Mesendoderm (in vitro differentiated cells): Measurements from ENCODE around the gene TENM4.

Experiments used
- DNase-seq: peaks from one replicate; pipeline ENCODE4 v3.0.0; 2013
- H2AK5ac ChIP-seq: 2 replicates; pipeline ENCODE4 v1.6.1; 2013; ENCODE audit warnings: low read length, inconsistent platforms
- H2BK120ac ChIP-seq: 2 replicates; pipeline ENCODE4 v1.6.1; 2013; ENCODE audit warnings: low read depth, mild to moderate bottlenecking, low read length, moderate library complexity, mixed read lengths
- H2BK15ac ChIP-seq: replicated peaks from 2 replicates; pipeline ENCODE4 v1.6.1; 2013; ENCODE audit warnings: low read depth, mild to moderate bottlenecking, moderate library complexity
- H2BK5ac ChIP-seq: 2 replicates; pipeline ENCODE4 v1.6.1; 2013; ENCODE audit warnings: low read length, inconsistent platforms
- H3K18ac ChIP-seq: 2 replicates; pipeline ENCODE4 v1.6.1; 2013; ENCODE audit warnings: mild to moderate bottlenecking, low read length, mixed read lengths
- H3K23ac ChIP-seq: one replicate; pipeline ENCODE4 v1.6.1; 2013; ENCODE audit warnings: low read length
- H3K27ac ChIP-seq: 2 replicates; pipeline ENCODE4 v1.5.1; 2013; ENCODE audit warnings: low read depth, mild to moderate bottlenecking, inconsistent platforms, low read length, moderate library complexity
- H3K27me3 ChIP-seq: 2 replicates; pipeline ENCODE4 v1.6.1; 2013; ENCODE audit warnings: low read length, control low read depth, mild to moderate bottlenecking, inconsistent platforms; ENCODE audit not compliant: insufficient read depth, poor library complexity
- H3K36me3 ChIP-seq: 2 replicates; pipeline ENCODE4 v1.6.1; 2013; ENCODE audit warnings: low read length, inconsistent platforms; ENCODE audit not compliant: control insufficient read depth, insufficient read depth
- H3K4ac ChIP-seq: one replicate; pipeline ENCODE4 v1.6.1; 2013; ENCODE audit warnings: low read depth, mild to moderate bottlenecking, low read length, moderate library complexity
- H3K4me1 ChIP-seq: 2 replicates; pipeline ENCODE4 v1.6.1; 2013; ENCODE audit warnings: low read depth, low read length, inconsistent platforms; ENCODE audit not compliant: control insufficient read depth
- H3K4me2 ChIP-seq: 2 replicates; pipeline ENCODE4 v1.6.1; 2013; ENCODE audit warnings: low read length
- H3K4me3 ChIP-seq: 2 replicates; pipeline ENCODE4 v1.5.1; 2013; ENCODE audit warnings: mild to moderate bottlenecking, low read length
- H3K56ac ChIP-seq: one replicate; pipeline ENCODE4 v1.6.1; 2013; ENCODE audit warnings: low read length
- H3K79me1 ChIP-seq: 2 replicates; pipeline ENCODE4 v1.6.1; 2013; ENCODE audit warnings: low read length, inconsistent platforms
- H3K79me2 ChIP-seq: 2 replicates; pipeline ENCODE4 v1.6.1; 2013; ENCODE audit warnings: mild to moderate bottlenecking, low read length; ENCODE audit not compliant: control insufficient read depth, insufficient read depth
- H3K9ac ChIP-seq: 2 replicates; pipeline ENCODE4 v1.6.1; 2013; ENCODE audit warnings: low read length, inconsistent platforms
- H4K5ac ChIP-seq: one replicate; pipeline ENCODE4 v1.6.1; 2013; ENCODE audit warnings: low read length
- H4K8ac ChIP-seq: one replicate; pipeline ENCODE4 v1.6.1; 2013; ENCODE audit warnings: low read depth, mild to moderate bottlenecking, control low read depth, low read length, moderate library complexity
- WGBS: extraction: QIAGEN DNeasy Blood & Tissue Kit; methylation state at CpG from one replicate; pipeline ENCODE4 v1.1.7; 2013; ENCODE audit warnings: low lambda C conversion rate, missing lambda C conversion rate; ENCODE audit not compliant: insufficient coverage; ENCODE audit errors: extremely low coverage; 5-methylcytosine and 5-hydroxymethylcytosine counted together

Gene TENM4

DNA sequence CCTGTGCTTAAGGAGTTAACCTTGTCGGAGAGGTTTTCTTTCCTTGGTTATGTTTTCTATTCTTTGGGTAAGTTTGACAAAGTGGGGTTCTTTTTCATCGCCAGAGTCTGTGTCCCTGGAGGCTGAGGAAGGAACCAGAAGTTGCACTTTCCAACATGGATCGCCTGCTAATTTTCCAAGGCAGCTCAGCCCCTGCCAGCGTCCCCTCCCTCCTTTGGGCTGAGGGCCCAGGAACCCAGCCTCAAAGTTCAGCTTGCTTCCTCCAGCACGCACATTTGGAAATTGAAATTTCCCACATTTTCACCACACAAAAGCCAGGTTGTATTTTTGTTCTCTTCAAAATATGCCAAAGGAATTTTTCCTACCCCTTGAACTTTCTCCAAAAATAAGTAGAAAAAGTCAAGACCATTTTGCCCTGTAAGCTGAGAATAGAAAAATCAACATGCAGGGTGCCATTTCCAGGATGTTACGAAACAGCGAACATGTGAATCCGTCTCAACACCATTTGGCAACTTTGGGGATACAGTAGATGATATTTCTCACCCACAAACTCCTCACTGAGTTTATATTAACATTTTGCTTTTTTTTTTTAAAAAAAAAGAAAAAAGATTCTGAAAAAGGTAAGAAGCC is 343.5 kb downstream of the TENM4 start:
- Histone ChIP-seq H3K79me2 (no peaks in the 10 kb centered on the region), H2BK120ac (no peak overlapping the region), H3K4me2 (no peak overlapping the region), H3K56ac (peak overlapping the region; percentile 53), H3K36me3 (no peaks in the 10 kb centered on the region), H2BK15ac (no peak overlapping the region), H4K8ac (no peak overlapping the region), H2AK5ac (no peak overlapping the region), H3K79me1 (peaks cover 6% of the 10 kb centered on the region), H3K9ac (no peak overlapping the region), H2BK5ac (no peak overlapping the region), H3K4me1 (peaks cover 23% of the 10 kb centered on the region), H3K27ac (no peak overlapping the region), H3K23ac (no peak overlapping the region), H3K18ac (no peak overlapping the region), H3K4ac (peak overlapping the region; percentile 65), H3K27me3 (no peaks in the 10 kb centered on the region), H4K5ac (no peak overlapping the region), H3K4me3 (no peak overlapping the region)
- no CpG with 5 or more reads among the region's 8 CpGs for WGBS
- DNase-seq: no peak

DNA sequence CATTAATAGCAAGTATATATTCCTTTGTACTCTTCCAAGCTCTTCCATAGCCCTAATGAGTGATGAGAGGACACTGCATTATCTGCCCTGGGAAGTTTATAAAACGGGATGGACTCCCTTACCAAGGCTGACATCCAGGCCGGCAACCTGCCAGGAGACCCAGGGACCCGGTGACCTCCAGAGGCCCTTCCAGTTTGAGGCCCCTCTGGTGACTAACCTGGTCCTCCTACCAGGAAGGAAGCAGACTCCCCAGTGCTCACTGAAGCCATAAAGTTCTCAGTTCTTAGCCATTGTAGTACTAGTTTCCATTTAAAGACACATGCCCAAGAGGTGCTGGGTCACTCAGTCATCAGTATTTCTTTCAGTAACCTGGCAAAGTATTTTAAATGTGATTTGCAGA is 345.4 kb downstream of the TENM4 start:
- peak overlapping the region; percentile 2 for H3K4ac ChIP-seq
- no CpG with 5 or more reads among the region's 3 CpGs for WGBS
- DNase-seq: no peak

DNA sequence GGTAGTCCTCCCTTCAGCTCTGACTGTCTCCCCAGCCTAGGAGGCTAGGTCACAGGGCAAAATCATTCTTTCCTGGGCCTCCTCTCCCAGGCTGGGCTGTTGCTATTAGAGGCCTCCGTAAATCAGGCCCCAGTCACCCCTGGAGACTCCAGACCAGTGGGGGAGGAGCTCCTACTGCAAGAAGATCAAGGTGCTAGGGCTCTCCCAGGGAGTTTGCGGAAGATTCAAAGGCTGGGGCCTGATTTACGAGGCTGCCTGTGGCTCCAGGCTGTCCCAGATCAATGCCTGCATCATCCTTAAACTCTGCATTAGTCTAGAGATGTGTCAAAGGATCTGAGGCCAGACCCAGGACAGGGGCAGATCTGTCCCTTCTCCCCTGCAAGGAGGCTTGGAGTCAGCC is 346.2 kb downstream of the TENM4 start:
- Histone ChIP-seq H2BK15ac (no peak overlapping the region), H4K8ac (no peak overlapping the region), H3K18ac (peak overlapping the region; percentile 62), H2AK5ac (no peak overlapping the region), H3K79me2 (no peaks in the 10 kb centered on the region), H3K56ac (peak overlapping the region; percentile 52), H3K9ac (no peak overlapping the region), H3K4me3 (no peak overlapping the region), H3K27me3 (no peaks in the 10 kb centered on the region), H3K4ac (peak overlapping the region; percentile 87), H3K23ac (no peak overlapping the region), H2BK120ac (no peak overlapping the region), H3K36me3 (no peaks in the 10 kb centered on the region), H4K5ac (no peak overlapping the region), H3K4me1 (peaks cover 23% of the 10 kb centered on the region), H3K79me1 (peaks cover 6% of the 10 kb centered on the region), H2BK5ac (no peak overlapping the region), H3K4me2 (no peak overlapping the region), H3K27ac (peak overlapping the region; percentile 40)
- DNase-seq: peak; percentile 80
- no CpG with 5 or more reads among the region's 3 CpGs for WGBS

More for the DNA sequence above, 345.4 kb downstream of the TENM4 start:
- H3K9ac ChIP-seq: no peak overlapping the region
- peaks cover 23% of the 10 kb centered on the region for H3K4me1 ChIP-seq
- no peak overlapping the region for H4K5ac ChIP-seq
- no peak overlapping the region for H2BK15ac ChIP-seq
- H3K18ac ChIP-seq: peak overlapping the region; percentile 62
- H3K56ac ChIP-seq: peak overlapping the region; percentile 52
- no peak overlapping the region for H3K4me3 ChIP-seq
- no peaks in the 10 kb centered on the region for H3K36me3 ChIP-seq
- no peak overlapping the region for H2BK120ac ChIP-seq
- no peak overlapping the region for H2BK5ac ChIP-seq
- H3K79me1 ChIP-seq: peaks cover 6% of the 10 kb centered on the region
- no peaks in the 10 kb centered on the region for H3K79me2 ChIP-seq
- H4K8ac ChIP-seq: no peak overlapping the region
- no peak overlapping the region for H2AK5ac ChIP-seq
- H3K23ac ChIP-seq: no peak overlapping the region
- no peak overlapping the region for H3K27ac ChIP-seq
- H3K27me3 ChIP-seq: no peaks in the 10 kb centered on the region
- H3K4me2 ChIP-seq: no peak overlapping the region

DNA sequence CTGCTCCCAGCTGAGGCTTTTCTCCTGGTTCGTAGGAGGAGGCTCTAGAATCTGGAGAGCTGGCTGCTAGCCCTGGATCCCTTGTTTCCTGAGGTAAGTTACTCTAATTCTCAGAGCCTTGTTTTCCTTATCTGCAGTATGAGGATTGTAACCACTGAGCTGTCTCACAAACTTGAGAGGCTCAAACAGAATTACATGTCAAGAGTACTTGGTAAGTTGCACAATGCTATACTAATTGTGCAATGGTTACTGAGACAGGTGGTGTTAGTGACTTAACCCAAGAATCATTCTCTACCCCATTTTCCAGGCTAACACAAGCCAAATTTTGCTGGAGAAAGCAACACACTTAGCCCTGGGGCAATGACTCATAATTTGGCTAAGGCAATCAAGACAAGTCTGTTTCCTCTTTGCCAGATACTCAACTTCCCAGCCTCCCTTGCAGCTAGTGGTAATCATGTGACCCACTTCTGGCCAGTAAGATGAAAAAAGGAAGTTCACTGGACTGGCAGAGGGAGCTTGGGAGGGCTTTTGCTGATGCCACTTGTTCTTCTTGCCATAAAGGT is 348.0 kb downstream of the TENM4 start:
- Histone ChIP-seq H3K36me3 (no peaks in the 10 kb centered on the region), H2AK5ac (no peak overlapping the region), H3K79me2 (no peaks in the 10 kb centered on the region), H3K18ac (no peak overlapping the region), H2BK120ac (no peak overlapping the region), H3K4me2 (no peak overlapping the region), H3K4ac (no peak overlapping the region), H3K23ac (no peak overlapping the region), H4K5ac (no peak overlapping the region), H2BK15ac (no peak overlapping the region), H3K79me1 (peaks cover 6% of the 10 kb centered on the region), H3K4me3 (no peak overlapping the region), H3K27me3 (no peaks in the 10 kb centered on the region), H3K9ac (no peak overlapping the region), H3K27ac (no peak overlapping the region), H2BK5ac (no peak overlapping the region), H3K56ac (no peak overlapping the region), H4K8ac (no peak overlapping the region), H3K4me1 (peaks cover 27% of the 10 kb centered on the region)
- peak; percentile 37 for DNase-seq
- no CpG with 5 or more reads among the region's 1 CpG for WGBS

DNA sequence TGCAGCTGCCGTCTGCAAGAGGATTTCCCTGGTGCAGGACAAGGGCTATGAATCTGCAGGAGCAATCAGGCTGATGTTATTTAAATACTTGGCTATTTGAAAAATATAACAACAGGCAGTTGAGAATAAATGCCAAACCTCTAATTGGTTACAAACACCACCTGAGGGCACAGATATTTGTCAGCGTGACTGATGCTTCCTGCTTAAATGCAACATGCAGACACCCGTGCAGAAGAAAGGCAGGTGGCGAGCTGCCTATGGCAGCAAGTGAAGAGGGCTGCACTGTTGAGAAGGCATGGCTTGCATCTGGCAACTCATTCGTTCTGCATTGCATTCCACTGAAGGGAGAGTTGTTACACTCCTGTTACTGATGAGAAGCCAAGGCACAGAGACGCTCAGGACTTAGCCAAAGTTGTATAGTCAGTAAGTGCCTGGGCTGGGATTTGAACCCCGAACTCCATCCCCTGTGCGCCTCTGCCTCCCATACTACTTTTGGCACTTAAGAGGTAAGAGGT is 350.6 kb downstream of the TENM4 start:
- Histone ChIP-seq H3K4me2 (no peak overlapping the region), H4K5ac (no peak overlapping the region), H3K27ac (no peak overlapping the region), H3K23ac (no peak overlapping the region), H3K9ac (no peak overlapping the region), H4K8ac (no peak overlapping the region), H3K36me3 (no peaks in the 10 kb centered on the region), H2BK15ac (no peak overlapping the region), H3K27me3 (no peaks in the 10 kb centered on the region), H3K4me1 (peaks cover 30% of the 10 kb centered on the region), H3K79me2 (no peaks in the 10 kb centered on the region), H3K56ac (no peak overlapping the region), H3K4ac (no peak overlapping the region), H2BK120ac (no peak overlapping the region), H3K79me1 (no peaks in the 10 kb centered on the region), H2BK5ac (no peak overlapping the region), H3K4me3 (no peak overlapping the region), H2AK5ac (no peak overlapping the region), H3K18ac (no peak overlapping the region)
- DNase-seq: no peak
- no CpG with 5 or more reads among the region's 8 CpGs for WGBS
